GM21737 (cell line): Measurements from ENCODE around the gene GYS1.

ENCODE experiments used
- ATAC-seq: cut with Tn5 transposase; IDR thresholded peaks from one replicate; pipeline ENCODE4 v1.9.1; 2021; ENCODE audit warnings: mild to moderate bottlenecking, moderate library complexity; ENCODE audit not compliant: unreplicated experiment

Gene GYS1

GRCh38 chr19:48991011-48991609 is 2.0 kb downstream of the GYS1 start:
- no peak for ATAC-seq

GRCh38 chr19:48990400-48990799 is 2.7 kb downstream of the GYS1 start:
- ATAC-seq, result no peak

- ATAC-seq, result no peak
Measured at GRCh38 chr19:48989701-48990291, 3.3 kb downstream of the GYS1 start.

- ATAC-seq, result no peak
Measured at GRCh38 chr19:48988860-48989259, 4.2 kb downstream of the GYS1 start.

GRCh38 chr19:48988286-48988685 is 4.8 kb downstream of the GYS1 start:
- no peak for ATAC-seq

- no peak for ATAC-seq
Measured at GRCh38 chr19:48987323-48987722, 5.8 kb downstream of the GYS1 start.

- ATAC-seq, result no peak
Measured at GRCh38 chr19:48986211-48986610, 6.9 kb downstream of the GYS1 start.

GRCh38 chr19:48985711-48986110 is 7.4 kb downstream of the GYS1 start:
- ATAC-seq, result no peak

- ATAC-seq, result no peak
Measured at GRCh38 chr19:48982280-48982679, 10.8 kb downstream of the GYS1 start.

- no peak for ATAC-seq
Measured at GRCh38 chr19:48977061-48977460, 16.0 kb downstream of the GYS1 start.

GRCh38 chr19:48975947-48976847 is 16.9 kb downstream of the GYS1 start:
- no peak for ATAC-seq

GRCh38 chr19:48970923-48971395 is 22.1 kb downstream of the GYS1 start:
- ATAC-seq, result no peak

- no peak for ATAC-seq
Measured at GRCh38 chr19:48970139-48970766, 22.9 kb downstream of the GYS1 start.

- no peak for ATAC-seq
Measured at GRCh38 chr19:48969276-48970138, 23.6 kb downstream of the GYS1 start.

- ATAC-seq, result no peak
Measured at GRCh38 chr19:48968813-48969218, 24.3 kb downstream of the GYS1 start.

- ATAC-seq, result no peak
Measured at GRCh38 chr19:48968179-48968661, 24.9 kb downstream of the GYS1 start.

GRCh38 chr19:48967346-48968178 is 25.5 kb downstream of the GYS1 start:
- ATAC-seq, result no peak

GRCh38 chr19:48966541-48967345 is 26.4 kb downstream of the GYS1 start:
- no peak for ATAC-seq
